Measurements from ENCODE around the gene NDST1. TPM values are rescaled to one million over a fixed set of nuclear protein-coding genes. Genes with fewer than 3 reads are reported as not detected.

NDST1 gene
- polyA plus RNA-seq, 1 donor, result 45.4 TPM

DNA sequence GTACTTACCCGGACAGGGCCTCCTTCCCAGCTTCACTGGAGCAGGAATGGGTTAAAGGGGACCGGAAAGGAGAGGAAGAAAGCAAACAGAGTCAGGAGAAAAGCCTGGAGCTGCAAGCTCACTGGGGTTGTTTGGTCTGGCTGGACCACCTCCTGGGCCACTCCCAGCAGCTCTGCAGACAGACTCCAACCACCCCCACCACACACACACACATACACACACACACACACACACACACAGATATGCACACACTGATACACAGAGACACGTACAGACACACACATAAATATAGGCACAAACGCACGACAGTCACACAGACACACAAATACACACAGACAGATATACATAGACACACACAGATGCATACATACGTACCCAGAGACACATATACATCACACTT lies 97.6 kb downstream of the NDST1 start:
- no peak overlapping the region for H3K27ac ChIP-seq (ENCODE audit: low read length)
- peaks cover 20% of the 10 kb centered on the region for H3K4me1 ChIP-seq (ENCODE audit: control insufficient read depth, insufficient read depth, low read length)
- peaks cover 17% of the 10 kb centered on the region for H3K36me3 ChIP-seq (ENCODE audit: control insufficient read depth, insufficient read depth, low read length)
- H3K27me3 ChIP-seq (ENCODE audit: control insufficient read depth, insufficient read depth, low read length), result no peaks in the 10 kb centered on the region
- H3K9me3 ChIP-seq (ENCODE audit: control insufficient read depth, low read depth, low read length), result no peaks in the 10 kb centered on the region
- no peak for DNase-seq
- WGBS (ENCODE audit: insufficient coverage, low lambda C conversion rate), result no CpG with 5 or more reads among the region's 6 CpGs
- H3K4me3 ChIP-seq (ENCODE audit: low read length), result no peak overlapping the region

DNA sequence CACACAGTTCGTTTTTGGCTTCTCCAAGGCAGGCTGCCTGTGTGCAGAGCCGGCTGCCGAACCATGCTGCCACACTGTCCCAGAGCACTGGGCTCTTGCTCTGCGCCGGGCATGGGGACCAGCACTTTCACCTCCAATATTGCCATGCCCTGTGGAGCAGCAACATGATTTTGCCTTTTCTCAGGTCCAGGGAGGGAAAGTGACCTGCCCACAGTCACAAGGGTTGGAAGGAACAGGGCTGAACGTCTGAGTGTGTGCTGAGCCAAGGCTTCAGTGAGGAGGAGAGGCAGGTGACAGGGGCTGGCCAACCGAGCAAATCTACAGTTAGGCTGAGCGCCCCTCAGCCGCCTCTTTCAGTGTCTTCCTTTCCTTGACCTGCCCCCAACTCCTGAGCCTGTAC lies 98.5 kb downstream of the NDST1 start:
- peaks cover 20% of the 10 kb centered on the region for H3K36me3 ChIP-seq (ENCODE audit: control insufficient read depth, insufficient read depth, low read length)
- no peak overlapping the region for H3K4me3 ChIP-seq (ENCODE audit: low read length)
- H3K27ac ChIP-seq (ENCODE audit: low read length), result no peak overlapping the region
- no peak for DNase-seq
- no peaks in the 10 kb centered on the region for H3K9me3 ChIP-seq (ENCODE audit: control insufficient read depth, low read depth, low read length)
- H3K27me3 ChIP-seq (ENCODE audit: control insufficient read depth, insufficient read depth, low read length), result no peaks in the 10 kb centered on the region
- peaks cover 28% of the 10 kb centered on the region for H3K4me1 ChIP-seq (ENCODE audit: control insufficient read depth, insufficient read depth, low read length)
- WGBS (ENCODE audit: insufficient coverage, low lambda C conversion rate), result 100% methylated on average over 1 of the region's 9 CpGs

DNA sequence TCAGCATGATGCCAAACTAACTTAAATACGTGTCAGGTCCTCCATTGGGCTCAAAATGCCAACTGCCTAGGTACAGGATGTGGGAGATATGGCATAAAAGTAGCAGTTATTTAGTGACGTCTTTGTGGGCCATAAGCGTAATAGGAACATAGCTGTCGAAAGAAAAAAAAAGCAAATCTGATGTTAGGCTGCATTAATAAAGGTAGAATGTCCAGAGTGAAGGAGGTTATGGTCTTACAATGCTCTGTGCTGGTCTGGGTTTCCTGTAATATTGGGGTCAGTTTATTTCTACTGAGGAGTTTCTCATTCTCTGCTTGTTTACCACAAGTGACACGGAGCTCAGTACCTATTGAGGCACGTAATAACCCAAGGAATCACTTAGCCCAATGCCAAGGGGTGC lies 99.2 kb downstream of the NDST1 start:
- no peaks in the 10 kb centered on the region for H3K9me3 ChIP-seq (ENCODE audit: control insufficient read depth, low read depth, low read length)
- H3K4me3 ChIP-seq (ENCODE audit: low read length), result no peak overlapping the region
- no peak for DNase-seq
- H3K27me3 ChIP-seq (ENCODE audit: control insufficient read depth, insufficient read depth, low read length), result no peaks in the 10 kb centered on the region
- H3K36me3 ChIP-seq (ENCODE audit: control insufficient read depth, insufficient read depth, low read length), result peaks cover 19% of the 10 kb centered on the region
- peaks cover 34% of the 10 kb centered on the region for H3K4me1 ChIP-seq (ENCODE audit: control insufficient read depth, insufficient read depth, low read length)
- 100% methylated on average over 3 of the region's 6 CpGs for WGBS (ENCODE audit: insufficient coverage, low lambda C conversion rate)
- no peak overlapping the region for H3K27ac ChIP-seq (ENCODE audit: low read length)

Other genes starting within 250 kb of the NDST1 start
- gene CAMK2A, start 218.4 kb upstream of the NDST1 start, polyA plus RNA-seq, result 1.1 TPM
- 2.2 TPM for gene ARSI, start 205.2 kb upstream of the NDST1 start, polyA plus RNA-seq
- gene TCOF1, start 150.4 kb upstream of the NDST1 start, polyA plus RNA-seq, result 23.9 TPM
- gene CD74, start 95.2 kb upstream of the NDST1 start, polyA plus RNA-seq, result 742 TPM
- 2,545 TPM for gene RPS14, start 58.4 kb upstream of the NDST1 start, polyA plus RNA-seq
- gene SYNPO, start 132.5 kb downstream of the NDST1 start, polyA plus RNA-seq, result 46.7 TPM
- 3.0 TPM for gene MYOZ3, start 153.1 kb downstream of the NDST1 start, polyA plus RNA-seq
- gene RBM22, start 192.9 kb downstream of the NDST1 start, polyA plus RNA-seq, result 54.8 TPM

All from large intestine (tissue), 3 donors.